GM18511 (cell line): ENCODE data around the gene POU5F1.
A peak's percentile ranks its signal among the peaks of the same experiment; 100 is the strongest.
"Not testable (repeated sequence)": the region's sequence is repeated elsewhere in the genome, so short reads cannot be mapped to it uniquely, and the experiment has no call there.

Source experiments
- ATAC-seq: cut with Tn5 transposase; IDR thresholded peaks from one replicate; pipeline ENCODE4 v1.9.1; 2021; ENCODE audit warnings: mild to moderate bottlenecking, moderate library complexity; ENCODE audit not compliant: unreplicated experiment

The POU5F1 gene

GRCh38 chr6:31169123-31169857 lies 1.2 kb downstream of the POU5F1 start:
- no peak for ATAC-seq

- no peak for ATAC-seq
Measured at GRCh38 chr6:31168606-31169005, 1.9 kb downstream of the POU5F1 start.

GRCh38 chr6:31165986-31166385 lies 4.5 kb downstream of the POU5F1 start:
- ATAC-seq, result no peak

- peak; percentile 91 for ATAC-seq
Measured at GRCh38 chr6:31165064-31165832, 5.2 kb downstream of the POU5F1 start.

- not testable (repeated sequence) for ATAC-seq
Measured at GRCh38 chr6:31164475-31165063, 5.9 kb downstream of the POU5F1 start.

GRCh38 chr6:31163922-31164321 lies 6.6 kb downstream of the POU5F1 start:
- no peak for ATAC-seq

GRCh38 chr6:31162463-31163165 lies 7.9 kb downstream of the POU5F1 start:
- no peak for ATAC-seq

- no peak for ATAC-seq
Measured at GRCh38 chr6:31161216-31162126, 9.0 kb downstream of the POU5F1 start.

GRCh38 chr6:31158863-31159855 lies 11.3 kb downstream of the POU5F1 start:
- no peak for ATAC-seq

GRCh38 chr6:31158140-31158862 lies 12.2 kb downstream of the POU5F1 start, which contains the start of gene TCF19:
TSS of gene TCF19 (plus strand) at chr6:31158589. CDS start at chr6:31159470, 881 bp downstream.
- peak; percentile 90 for ATAC-seq

- ATAC-seq, result peak; percentile 14
Measured at GRCh38 chr6:31157513-31158139, 12.9 kb downstream of the POU5F1 start, which contains the start of gene CCHCR1. TSS of gene CCHCR1 (minus strand) at chr6:31157802. CDS start at chr6:31157600, 202 bp downstream.

GRCh38 chr6:31156641-31157040 lies 13.8 kb downstream of the POU5F1 start:
- ATAC-seq, result no peak

GRCh38 chr6:31154436-31154835 lies 16.0 kb downstream of the POU5F1 start:
- no peak for ATAC-seq

- no peak for ATAC-seq
Measured at GRCh38 chr6:31152781-31153180, 17.7 kb downstream of the POU5F1 start.

- no peak for ATAC-seq
Measured at GRCh38 chr6:31149827-31150447, 20.5 kb downstream of the POU5F1 start.

- ATAC-seq, result no peak
Measured at GRCh38 chr6:31145386-31145785, 25.1 kb downstream of the POU5F1 start.

- ATAC-seq, result no peak
Measured at GRCh38 chr6:31144970-31145340, 25.5 kb downstream of the POU5F1 start.
